NT2/D1 (cell line): ENCODE results near the gene NTM.

Experiments
- SUZ12 ChIP-seq: IDR thresholded peaks from 2 replicates; pipeline ENCODE4 v1.6.1; 2011; ENCODE audit not compliant: insufficient read length, insufficient read depth; ENCODE audit errors: extremely low read depth
- YY1 ChIP-seq: IDR thresholded peaks from 2 replicates; pipeline ENCODE4 v1.6.1; 2011; ENCODE audit not compliant: insufficient read length, insufficient read depth
- ZNF274 ChIP-seq: IDR thresholded peaks from 2 replicates; pipeline ENCODE4 v1.6.1; 2011; ENCODE audit warnings: mild to moderate bottlenecking, low read depth, low read length

DNA sequence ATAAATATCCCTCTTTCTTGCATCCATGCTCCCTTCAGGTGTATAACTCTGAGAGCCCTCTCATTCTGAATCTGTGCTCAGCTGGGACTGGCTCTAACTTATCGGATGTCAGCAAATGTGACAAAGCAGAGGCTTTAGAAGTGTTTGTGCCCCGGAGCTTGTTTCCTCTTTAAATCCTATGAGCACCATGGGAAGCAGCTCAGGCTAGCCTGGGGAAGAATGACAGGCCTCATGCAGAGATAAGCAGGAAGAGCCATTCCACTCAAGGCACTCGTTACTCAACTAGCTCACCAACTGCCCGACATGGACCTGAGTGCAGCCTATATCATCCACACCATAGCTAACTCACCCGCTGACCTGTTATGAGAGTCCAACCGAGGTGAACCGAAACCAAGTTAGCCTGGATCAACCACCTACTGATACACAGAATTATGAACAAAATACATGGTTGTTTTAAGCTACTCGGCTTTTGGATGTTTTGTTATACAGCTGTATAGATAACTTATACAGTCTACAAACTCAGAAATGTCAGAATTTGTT lies 990.7 kb downstream of the NTM start:
- TF ChIP-seq ZNF274 (no peak), SUZ12 (no peak), YY1 (no peak)
